CD8-positive, alpha-beta memory T cell (primary cell): ENCODE results near the gene LSP1. TPM values are rescaled to one million over a fixed set of nuclear protein-coding genes. Genes with fewer than 3 reads are reported as not detected.

ENCODE experiments used
- CTCF ChIA-PET: fragments of 350-600 bp; sonication (Branson Sonifier 250); formaldehyde crosslinking; loops from one replicate; lab custom pipeline; 2021; ENCODE audit warnings: antibody characterized with exemption; lab: Charles Lee
- POLR2A ChIA-PET: fragments of 350-600 bp; sonication (Branson Sonifier 250); formaldehyde crosslinking; loops from one replicate; lab custom pipeline; 2021; ENCODE audit warnings: antibody characterized with exemption; lab: Charles Lee
- DNase-seq, 5 donors: peaks; one replicate each; pipeline versions ENCODE4 v3.0.0 to v3.0.0-alpha.2; 2020 to 2022; ENCODE audit warnings: mixed read lengths in 1 of 5
- H3K27ac ChIP-seq: one replicate; pipeline ENCODE4 v1.7.0; 2013; ENCODE audit warnings: low read depth, mild to moderate bottlenecking, low read length, moderate library complexity
- H3K27me3 ChIP-seq: 2 replicates; pipeline ENCODE4 v1.7.0; 2013; ENCODE audit warnings: low read length, mild to moderate bottlenecking; ENCODE audit not compliant: insufficient read depth, poor library complexity, severe bottlenecking
- H3K36me3 ChIP-seq: 2 replicates; pipeline ENCODE4 v1.7.0; 2013; ENCODE audit warnings: mild to moderate bottlenecking, low read length, moderate library complexity; ENCODE audit not compliant: insufficient read depth
- H3K4me1 ChIP-seq: 2 replicates; pipeline ENCODE4 v1.7.0; 2013; ENCODE audit warnings: mild to moderate bottlenecking, low read length, moderate library complexity; ENCODE audit not compliant: insufficient read depth
- H3K4me3 ChIP-seq: 2 replicates; pipeline ENCODE4 v1.7.0; 2013; ENCODE audit warnings: mild to moderate bottlenecking, low read length
- H3K9me3 ChIP-seq: 2 replicates; pipeline ENCODE4 v1.7.0; 2013; ENCODE audit warnings: mild to moderate bottlenecking, low read length
- H3K27ac Mint-ChIP-seq, 8 donors: one replicate each; pipeline ENCODE4 v1.8.0; 2020 to 2021; ENCODE audit warnings: mixed read lengths in 8 of 8, mild to moderate bottlenecking in 6 of 8, inconsistent platforms in 3 of 8, moderate library complexity in 3 of 8
- H3K27me3 Mint-ChIP-seq, 2 donors: one replicate each; pipeline ENCODE4 v1.8.0; 2020 to 2021; ENCODE audit warnings: mixed read lengths in 2 of 2, mild to moderate bottlenecking in 1 of 2, moderate library complexity in 1 of 2
- H3K36me3 Mint-ChIP-seq, 3 donors: one replicate each; pipeline ENCODE4 v1.8.0; 2020 to 2021; ENCODE audit warnings: mixed read lengths in 3 of 3, inconsistent platforms in 1 of 3, mild to moderate bottlenecking in 1 of 3
- H3K4me1 Mint-ChIP-seq, 3 donors: one replicate each; pipeline ENCODE4 v1.8.0; 2020 to 2021; ENCODE audit warnings: mixed read lengths in 3 of 3, inconsistent platforms in 1 of 3, mild to moderate bottlenecking in 1 of 3
- H3K4me3 Mint-ChIP-seq, 7 donors: one replicate each; pipeline ENCODE4 v1.8.0; 2020 to 2021; ENCODE audit warnings: mixed read lengths in 7 of 7, mild to moderate bottlenecking in 6 of 7, moderate library complexity in 4 of 7, inconsistent platforms in 2 of 7
- H3K9me3 Mint-ChIP-seq, 5 donors: one replicate each; pipeline ENCODE4 v1.8.0; 2020 to 2022; ENCODE audit warnings: mixed read lengths in 5 of 5, mild to moderate bottlenecking in 3 of 5, moderate library complexity in 2 of 5, inconsistent platforms in 1 of 5
- polyA plus RNA-seq: library from polyadenylated mRNA; unstranded; fragments of 300-500 nt; fragmentation: Illumina TruSeq; gene quantifications from one replicate; pipeline ENCODE4 v1.2.3, GENCODE V29; 2021
- total RNA-seq, 2 experiments: library from RNA; stranded (reverse); gene quantifications; one replicate each; pipeline ENCODE4 v1.2.3, GENCODE V29; 2021

LSP1 gene
- total and polyA plus RNA-seq, 3 experiments from 2014 or later, result 226 to 496 (median 230) TPM

DNA sequence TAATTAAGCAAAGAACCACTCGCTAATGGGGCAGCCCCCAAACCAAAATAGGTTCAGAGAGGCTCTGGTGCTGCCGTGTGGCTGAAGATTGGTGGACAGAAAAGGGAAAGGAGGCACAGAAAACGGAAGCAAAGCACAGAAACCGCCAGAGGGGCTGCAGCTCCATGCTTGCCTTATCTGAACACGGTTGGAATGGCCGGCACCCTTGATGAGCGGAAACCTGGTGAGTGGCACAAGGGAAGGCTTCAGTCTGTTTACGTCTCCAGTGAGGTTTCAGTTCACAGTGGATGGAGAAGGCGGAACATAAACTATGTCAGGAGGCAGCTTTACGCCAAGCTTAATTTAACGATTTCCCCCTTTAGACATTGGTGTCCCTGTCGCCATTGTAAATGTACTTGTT, 44.0 kb downstream of the LSP1 start:
- no peak overlapping the region for H3K27ac ChIP-seq
- Mint-ChIP-seq H3K36me3 (peaks cover 0 to 5% (median 0%) of the 10 kb centered on the region in 3 donors), H3K27me3 (peaks cover 10 to 24% of the 10 kb centered on the region in 2 donors), H3K27ac (no peak overlapping the region), H3K4me1 (peaks cover 12 to 17% (median 13%) of the 10 kb centered on the region in 3 donors), H3K4me3 (no peak overlapping the region), H3K9me3 (no peaks in the 10 kb centered on the region)
- CTCF ChIA-PET, result interaction anchor here (1.2 to 2.0 kb wide), 3 partner anchors 15 to 255 kb away, joined by 3 to 5 read pairs (median 4); no protein-coding TSS in a partner anchor
- H3K27me3 ChIP-seq, result no peaks in the 10 kb centered on the region
- H3K4me3 ChIP-seq, result no peak overlapping the region
- H3K4me1 ChIP-seq, result no peaks in the 10 kb centered on the region
- POLR2A ChIA-PET, result no interaction called here
- DNase-seq, result no peak
- no peaks in the 10 kb centered on the region for H3K36me3 ChIP-seq
- H3K9me3 ChIP-seq, result no peaks in the 10 kb centered on the region

- Histone ChIP-seq H3K4me3 (no peak overlapping the region), H3K36me3 (no peaks in the 10 kb centered on the region), H3K27me3 (no peaks in the 10 kb centered on the region), H3K9me3 (no peaks in the 10 kb centered on the region), H3K4me1 (no peaks in the 10 kb centered on the region), H3K27ac (no peak overlapping the region)
- no peak overlapping the region for H3K4me3 Mint-ChIP-seq
- H3K27me3 Mint-ChIP-seq, result peaks cover 10 to 24% of the 10 kb centered on the region in 2 donors
- POLR2A ChIA-PET, result no interaction called here
- H3K4me1 Mint-ChIP-seq, result peaks cover 0 to 3% (median 0%) of the 10 kb centered on the region in 3 donors
- no peaks in the 10 kb centered on the region for H3K9me3 Mint-ChIP-seq
- no peaks in the 10 kb centered on the region for H3K36me3 Mint-ChIP-seq
- no peak overlapping the region for H3K27ac Mint-ChIP-seq
- no peak for DNase-seq
- CTCF ChIA-PET, result interaction anchor here (2.1 kb wide), 1 partner anchor 205 kb away, joined by 9 read pairs; no protein-coding TSS in a partner anchor
These were observed 46.2 kb downstream of the LSP1 start for GRCh38 chr11:1899090-1899489.

DNA sequence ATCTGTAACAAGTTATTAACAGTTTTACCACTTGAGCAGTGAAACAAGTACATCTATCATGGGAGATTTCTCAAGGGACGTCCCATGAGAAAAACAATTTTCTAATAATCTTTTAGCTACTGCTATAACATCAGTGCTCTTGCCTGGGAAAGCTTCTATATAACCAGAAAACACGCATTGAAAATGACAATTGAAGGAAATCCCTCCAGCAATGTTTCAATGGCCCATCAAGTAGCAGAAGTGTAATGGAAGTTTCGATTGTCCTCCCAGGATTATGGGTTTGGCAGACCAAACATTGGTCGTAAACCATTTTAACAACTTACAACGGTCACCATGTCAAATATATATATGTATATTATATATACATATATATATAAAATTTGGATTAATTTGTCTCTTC, 46.8 kb downstream of the LSP1 start:
- Mint-ChIP-seq H3K4me3 (no peak overlapping the region), H3K9me3 (no peaks in the 10 kb centered on the region), H3K4me1 (peaks cover 0 to 3% (median 0%) of the 10 kb centered on the region in 3 donors), H3K27me3 (peaks cover 10 to 24% of the 10 kb centered on the region in 2 donors), H3K36me3 (no peaks in the 10 kb centered on the region), H3K27ac (no peak overlapping the region)
- ChIA-PET POLR2A (no interaction called here), CTCF (interaction anchor here (2.1 kb wide), 1 partner anchor 206 kb away, joined by 9 read pairs; no protein-coding TSS in a partner anchor)
- H3K9me3 ChIP-seq, result no peaks in the 10 kb centered on the region
- no peaks in the 10 kb centered on the region for H3K36me3 ChIP-seq
- H3K27me3 ChIP-seq, result no peaks in the 10 kb centered on the region
- H3K27ac ChIP-seq, result no peak overlapping the region
- no peak for DNase-seq
- H3K4me1 ChIP-seq, result no peaks in the 10 kb centered on the region
- no peak overlapping the region for H3K4me3 ChIP-seq

GRCh38 chr11:1906181-1906580, 53.3 kb downstream of the LSP1 start:
- no peak for DNase-seq
- Histone ChIP-seq H3K36me3 (no peaks in the 10 kb centered on the region), H3K4me3 (no peak overlapping the region), H3K4me1 (no peaks in the 10 kb centered on the region), H3K9me3 (no peaks in the 10 kb centered on the region), H3K27ac (no peak overlapping the region), H3K27me3 (peaks cover 4% of the 10 kb centered on the region)
- Mint-ChIP-seq H3K4me3 (no peak overlapping the region), H3K27me3 (peaks cover 8 to 18% of the 10 kb centered on the region in 2 donors), H3K9me3 (no peaks in the 10 kb centered on the region), H3K36me3 (no peaks in the 10 kb centered on the region), H3K27ac (no peak overlapping the region), H3K4me1 (no peaks in the 10 kb centered on the region)
- POLR2A ChIA-PET, result interaction anchor here (0.5 kb wide), 1 partner anchor 15 kb away, joined by 3 read pairs; no protein-coding TSS in a partner anchor
- CTCF ChIA-PET, result interaction anchor here (1.3 kb wide), 1 partner anchor 58 kb away, joined by 3 read pairs; no protein-coding TSS in a partner anchor

GRCh38 chr11:1906611-1907423, 53.9 kb downstream of the LSP1 start:
- POLR2A ChIA-PET, result interaction anchor here (0.5 kb wide), 1 partner anchor 16 kb away, joined by 3 read pairs; no protein-coding TSS in a partner anchor

DNA sequence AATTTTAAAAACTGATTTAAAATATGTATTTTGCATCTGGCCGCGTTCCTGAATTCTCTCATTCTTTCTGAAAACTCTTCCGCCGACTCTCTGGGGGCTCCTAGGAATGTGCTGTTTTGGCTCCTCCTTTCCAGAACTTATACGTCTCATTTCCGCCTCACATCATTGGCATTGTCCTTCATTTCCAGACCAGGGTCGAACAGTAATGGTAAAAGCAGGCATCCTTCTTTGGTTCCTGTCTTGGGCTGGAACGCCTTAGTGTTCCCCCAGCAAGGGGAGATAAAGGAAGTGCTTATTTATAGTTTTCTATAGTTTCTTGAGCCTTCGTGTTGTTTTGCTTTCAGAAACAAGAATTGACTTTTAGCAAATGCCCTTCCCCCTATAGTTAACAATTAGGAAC, 55.7 kb downstream of the LSP1 start:
- no peak overlapping the region for H3K4me3 ChIP-seq
- no peak overlapping the region for H3K4me3 Mint-ChIP-seq
- H3K4me1 Mint-ChIP-seq, result no peaks in the 10 kb centered on the region
- CTCF ChIA-PET, result interaction anchor here (0.9 to 1.7 kb wide), 3 partner anchors 14 to 215 kb away, joined by 3 to 6 read pairs (median 3); no protein-coding TSS in a partner anchor
- H3K9me3 Mint-ChIP-seq, result no peaks in the 10 kb centered on the region
- H3K36me3 ChIP-seq, result no peaks in the 10 kb centered on the region
- H3K27me3 Mint-ChIP-seq, result peaks cover 8 to 14% of the 10 kb centered on the region in 2 donors
- H3K9me3 ChIP-seq, result no peaks in the 10 kb centered on the region
- POLR2A ChIA-PET, result no interaction called here
- H3K27ac ChIP-seq, result no peak overlapping the region
- no peaks in the 10 kb centered on the region for H3K4me1 ChIP-seq
- peak overlapping the region in 1 of 8 donors; percentile 8 for H3K27ac Mint-ChIP-seq
- no peak for DNase-seq
- no peaks in the 10 kb centered on the region for H3K36me3 Mint-ChIP-seq
- H3K27me3 ChIP-seq, result peaks cover 4% of the 10 kb centered on the region

More at GRCh38 chr11:1906611-1907423, 53.9 kb downstream of the LSP1 start:
- CTCF ChIA-PET, result interaction anchor here (1.3 to 1.6 kb wide), 2 partner anchors 25 to 59 kb away, joined by 3 read pairs; no protein-coding TSS in a partner anchor
- H3K27me3 ChIP-seq, result peaks cover 4% of the 10 kb centered on the region
- Mint-ChIP-seq H3K4me1 (no peaks in the 10 kb centered on the region), H3K9me3 (no peaks in the 10 kb centered on the region), H3K27me3 (peaks cover 8 to 14% of the 10 kb centered on the region in 2 donors), H3K36me3 (no peaks in the 10 kb centered on the region), H3K4me3 (no peak overlapping the region), H3K27ac (peak overlapping the region in 1 of 8 donors; percentile 21)
- no peaks in the 10 kb centered on the region for H3K36me3 ChIP-seq
- H3K27ac ChIP-seq, result no peak overlapping the region
- H3K4me1 ChIP-seq, result no peaks in the 10 kb centered on the region
- no peak for DNase-seq
- no peak overlapping the region for H3K4me3 ChIP-seq
- no peaks in the 10 kb centered on the region for H3K9me3 ChIP-seq

- no peaks in the 10 kb centered on the region for H3K36me3 ChIP-seq
- peak overlapping the region in 1 of 8 donors; percentile 32 for H3K27ac Mint-ChIP-seq
- H3K27me3 ChIP-seq, result peaks cover 4% of the 10 kb centered on the region
- H3K9me3 Mint-ChIP-seq, result no peaks in the 10 kb centered on the region
- H3K4me1 ChIP-seq, result no peaks in the 10 kb centered on the region
- POLR2A ChIA-PET, result no interaction called here
- H3K4me1 Mint-ChIP-seq, result peaks cover 0 to 4% (median 2%) of the 10 kb centered on the region in 3 donors
- no peak overlapping the region for H3K4me3 ChIP-seq
- CTCF ChIA-PET, result interaction anchor here (0.9 kb wide), 1 partner anchor 13 kb away, joined by 3 read pairs; no protein-coding TSS in a partner anchor
- peaks cover 11 to 19% of the 10 kb centered on the region in 2 donors for H3K27me3 Mint-ChIP-seq
- H3K27ac ChIP-seq, result no peak overlapping the region
- DNase-seq, result no peak
- H3K4me3 Mint-ChIP-seq, result no peak overlapping the region
- no peaks in the 10 kb centered on the region for H3K9me3 ChIP-seq
- no peaks in the 10 kb centered on the region for H3K36me3 Mint-ChIP-seq
These were observed 56.6 kb downstream of the LSP1 start for GRCh38 chr11:1909524-1909923.
